HepG2 (cell line): ENCODE results near the gene MRPL9. TPM values are rescaled to one million over a fixed set of nuclear protein-coding genes. Genes with fewer than 3 reads are reported as not detected.
A peak's percentile ranks its signal among the peaks of the same experiment; 100 is the strongest.

Source experiments
- ETV6 ChIP-seq: sonication (generic); formaldehyde crosslinking; conservative IDR thresholded peaks from 2 replicates; pipeline ENCODE4 v1.4.0; 2020; ENCODE audit warnings: missing genetic modification reagents
- FOXA3 ChIP-seq: IDR thresholded peaks from 2 replicates; pipeline ENCODE4 v1.6.1; 2016; ENCODE audit warnings: missing genetic modification reagents, missing compliant biosample characterization
- FOXK2 ChIP-seq: fragments of 450-650 bp; IDR thresholded peaks from 2 replicates; pipeline ENCODE4 v1.6.1; 2016
- FOXM1 ChIP-seq: sonication (generic); formaldehyde crosslinking; IDR thresholded peaks from 2 replicates; pipeline ENCODE4 v1.5.0; 2020; ENCODE audit warnings: missing genetic modification reagents
- IKZF4 ChIP-seq: sonication (generic); formaldehyde crosslinking; IDR thresholded peaks from 2 replicates; pipeline ENCODE4 v1.5.1; 2020; ENCODE audit warnings: borderline replicate concordance, mild to moderate bottlenecking, low read depth, missing genetic modification reagents; ENCODE audit errors: not compliant biosample characterization
- MED8 ChIP-seq: sonication (generic); formaldehyde crosslinking; IDR thresholded peaks from 2 replicates; pipeline ENCODE4 v1.8.1; 2023; ENCODE audit warnings: mild to moderate bottlenecking, missing genetic modification reagents; ENCODE audit not compliant: insufficient replicate concordance
- NKX3-1 ChIP-seq: sonication (generic); formaldehyde crosslinking; IDR thresholded peaks from 2 replicates; pipeline ENCODE4 v1.5.0; 2020; ENCODE audit warnings: missing genetic modification reagents
- PAWR ChIP-seq: sonication (generic); formaldehyde crosslinking; IDR thresholded peaks from 2 replicates; pipeline ENCODE4 v1.4.0; 2020; ENCODE audit warnings: missing genetic modification reagents, mild to moderate bottlenecking, borderline replicate concordance
- POGZ ChIP-seq: sonication (generic); formaldehyde crosslinking; IDR thresholded peaks from 2 replicates; pipeline ENCODE4 v1.4.0; 2020; ENCODE audit warnings: mild to moderate bottlenecking, missing genetic modification reagents
- RARG ChIP-seq: sonication (generic); formaldehyde crosslinking; IDR thresholded peaks from 2 replicates; pipeline ENCODE4 v1.4.0; 2020; ENCODE audit warnings: low read depth, mild to moderate bottlenecking, missing genetic modification reagents
- SUZ12 ChIP-seq: fragments of 150-350 bp; IDR thresholded peaks from 2 replicates; pipeline ENCODE4 v1.6.1; 2014; ENCODE audit warnings: low read depth, low read length
- THAP9 ChIP-seq: sonication (generic); formaldehyde crosslinking; IDR thresholded peaks from 2 replicates; pipeline ENCODE4; 2020; ENCODE audit warnings: missing genetic modification reagents, mild to moderate bottlenecking, borderline replicate concordance
- ZBTB7B ChIP-seq: sonication (generic); formaldehyde crosslinking; IDR thresholded peaks from 2 replicates; pipeline ENCODE4 v1.4.0; 2020; ENCODE audit warnings: missing genetic modification reagents
- ZFAT ChIP-seq: sonication (generic); formaldehyde crosslinking; conservative IDR thresholded peaks from 2 replicates; pipeline ENCODE4 v1.8.1; 2023; ENCODE audit warnings: missing genetic modification reagents, inconsistent platforms
- ZNF20 ChIP-seq: sonication (generic); formaldehyde crosslinking; IDR thresholded peaks from 2 replicates; pipeline ENCODE4 v1.4.0; 2020; ENCODE audit warnings: mild to moderate bottlenecking, moderate library complexity, missing genetic modification reagents
- ZNF225 ChIP-seq: sonication (generic); formaldehyde crosslinking; IDR thresholded peaks from 2 replicates; pipeline ENCODE4 v1.4.0; 2020; ENCODE audit warnings: mild to moderate bottlenecking, missing genetic modification reagents
- ZNF275 ChIP-seq: sonication (generic); formaldehyde crosslinking; IDR thresholded peaks from 2 replicates; pipeline ENCODE4 v1.8.0; 2022; ENCODE audit warnings: missing genetic modification reagents, mild to moderate bottlenecking, inconsistent platforms, borderline replicate concordance
- ZNF367 ChIP-seq: sonication (generic); formaldehyde crosslinking; IDR thresholded peaks from 2 replicates; pipeline ENCODE4 v1.4.0; 2020; ENCODE audit warnings: missing genetic modification reagents, borderline replicate concordance
- ZNF562 ChIP-seq: sonication (generic); formaldehyde crosslinking; IDR thresholded peaks from 2 replicates; pipeline ENCODE4 v1.8.0; 2022; ENCODE audit warnings: missing genetic modification reagents, borderline replicate concordance
- ZNF788 ChIP-seq: sonication (generic); formaldehyde crosslinking; IDR thresholded peaks from 2 replicates; pipeline ENCODE4 v1.5.0; 2020; ENCODE audit warnings: mild to moderate bottlenecking, missing genetic modification reagents, borderline replicate concordance
- ZSCAN25 ChIP-seq: sonication (generic); formaldehyde crosslinking; IDR thresholded peaks from 2 replicates; pipeline ENCODE4 v1.8.0; 2022; ENCODE audit warnings: mild to moderate bottlenecking, missing genetic modification reagents
- polyA plus RNA-seq, 8 experiments: library from polyadenylated mRNA; depleted of rRNA in 3 of 8; stranded (reverse) in 7 of 8; unstranded in 1 of 8; fragments of >200 nt; fragmentation: Illumina TruSeq in 4 of 8; extraction: Trizol in 4 of 8; gene quantifications; 2 replicates each; pipeline versions ENCODE4 v1.2.1 to v1.2.3, GENCODE V29; 2011 to 2016; ENCODE audit warnings: low read depth in 4 of 8, missing spikeins in 1 of 8, mixed read lengths in 1 of 8; ENCODE audit not compliant: insufficient read depth in 1 of 8
- total RNA-seq, 5 experiments: library from RNA; depleted of rRNA; stranded (reverse); fragments of >200 nt; fragmentation: Illumina TruSeq; extraction: Trizol; gene quantifications; 2 replicates each; pipeline ENCODE4 v1.2.3, GENCODE V29; 2016; ENCODE audit warnings: low read depth in 1 of 5
- TF ChIP-seq, protein P1 (sequence below): sonication (generic); formaldehyde crosslinking; IDR thresholded peaks from 2 replicates; pipeline ENCODE4 v1.4.0; 2020; ENCODE audit warnings: low read depth, mild to moderate bottlenecking, missing genetic modification reagents

MRPL9 gene
- total and polyA plus RNA-seq, 2 of the 13 experiments (the other 11 are each of a cell fraction or from before 2014, with no cell fraction given), result 72.1 to 107 TPM

- TF ChIP-seq MED8 (CRISPR knock-in tag) (peak; percentile 79), SUZ12 (no peak), ZNF562 (CRISPR knock-in tag) (no peak), THAP9 (CRISPR knock-in tag) (peak; percentile 91), ZNF788 (CRISPR knock-in tag) (peak; percentile 63; the same call in 1 of the 2 replicates), FOXK2 (no peak), RARG (CRISPR knock-in tag) (no peak), ZNF20 (CRISPR knock-in tag) (no peak), ZSCAN25 (CRISPR knock-in tag) (0 out of 2 replicates have a peak, but pooled peaks have one; percentile 44), IKZF4 (CRISPR knock-in tag) (peak; percentile 56), ETV6 (CRISPR knock-in tag) (no peak), PAWR (no peak), ZBTB7B (peak; percentile 60), ZNF225 (CRISPR knock-in tag) (peak; percentile 91), FOXM1 (no peak), ZNF367 (CRISPR knock-in tag) (no peak), NKX3-1 (CRISPR knock-in tag) (peak; percentile 55; the same call in 1 of the 2 replicates), ZNF275 (CRISPR knock-in tag) (no peak), ZFAT (CRISPR knock-in tag) (no peak; the same call in 1 of the 2 replicates), FOXA3 (CRISPR knock-in tag) (peak; percentile 40; the same call in 1 of the 2 replicates), POGZ (CRISPR knock-in tag) (peak; percentile 41; the same call in 1 of the 2 replicates)
- TF ChIP-seq, protein P1, sequence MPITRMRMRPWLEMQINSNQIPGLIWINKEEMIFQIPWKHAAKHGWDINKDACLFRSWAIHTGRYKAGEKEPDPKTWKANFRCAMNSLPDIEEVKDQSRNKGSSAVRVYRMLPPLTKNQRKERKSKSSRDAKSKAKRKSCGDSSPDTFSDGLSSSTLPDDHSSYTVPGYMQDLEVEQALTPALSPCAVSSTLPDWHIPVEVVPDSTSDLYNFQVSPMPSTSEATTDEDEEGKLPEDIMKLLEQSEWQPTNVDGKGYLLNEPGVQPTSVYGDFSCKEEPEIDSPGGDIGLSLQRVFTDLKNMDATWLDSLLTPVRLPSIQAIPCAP (CRISPR knock-in tag), result 0 out of 2 replicates have a peak, but pooled peaks have one; percentile 22
These were observed at the start of gene MRPL9 (continued) for GRCh38 chr1:151762941-151763921.
